ENCODE data around the gene SLC9A9.

Gene SLC9A9

GRCh38 chr3:143573610-143574303, 274.5 kb downstream of the SLC9A9 start:
- DNase-seq (ENCODE audit: extremely low spot score), result no peak
- TF ChIP-seq CTCF (IDR thresholded peaks at IDR 0.05; ENCODE audit: control extremely low read depth, extremely low read depth, low read depth, missing control alignments), result no peak
- CTCF ChIA-PET, result interaction anchor here (1.0 to 1.4 kb wide), 4 partner anchors 8 to 20 kb away, joined by 3 to 5 read pairs (median 3); no protein-coding TSS in a partner anchor
- POLR2A ChIA-PET, result no interaction called here

- POLR2A ChIA-PET, result no interaction called here
- CTCF ChIA-PET, result no interaction called here
- no peak for TF ChIP-seq CTCF (IDR thresholded peaks at IDR 0.05; ENCODE audit: control extremely low read depth, extremely low read depth, low read depth, missing control alignments)
- no peak for DNase-seq (ENCODE audit: extremely low spot score)
Measured at GRCh38 chr3:143571548-143571947, 276.7 kb downstream of the SLC9A9 start.

GRCh38 chr3:143567823-143568222, 280.4 kb downstream of the SLC9A9 start:
- ChIA-PET POLR2A (no interaction called here), CTCF (interaction anchor here (2.0 kb wide), 1 partner anchor 31 kb away, joined by 7 read pairs; no protein-coding TSS in a partner anchor)
- DNase-seq (ENCODE audit: extremely low spot score), result no peak
- no peak for TF ChIP-seq CTCF (IDR thresholded peaks at IDR 0.05; ENCODE audit: control extremely low read depth, extremely low read depth, low read depth, missing control alignments)

- DNase-seq (ENCODE audit: extremely low spot score), result no peak
- ChIA-PET CTCF (interaction anchor here (0.9 to 1.9 kb wide), 6 partner anchors 8 to 142 kb away, joined by 3 to 5 read pairs (median 3); no protein-coding TSS in a partner anchor), POLR2A (no interaction called here)
- TF ChIP-seq CTCF (IDR thresholded peaks at IDR 0.05; ENCODE audit: control extremely low read depth, extremely low read depth, low read depth, missing control alignments), result no peak
Measured at GRCh38 chr3:143565951-143566350, 282.3 kb downstream of the SLC9A9 start.

GRCh38 chr3:143563786-143564185, 284.5 kb downstream of the SLC9A9 start:
- DNase-seq (ENCODE audit: extremely low spot score), result no peak
- TF ChIP-seq CTCF (IDR thresholded peaks at IDR 0.05; ENCODE audit: control extremely low read depth, extremely low read depth, low read depth, missing control alignments), result no peak
- ChIA-PET POLR2A (no interaction called here), CTCF (no interaction called here)

- DNase-seq (ENCODE audit: extremely low spot score), result no peak
- POLR2A ChIA-PET, result no interaction called here
- no peak for TF ChIP-seq CTCF (IDR thresholded peaks at IDR 0.05; ENCODE audit: control extremely low read depth, extremely low read depth, low read depth, missing control alignments)
- CTCF ChIA-PET, result no interaction called here
Measured at GRCh38 chr3:143562789-143563188, 285.5 kb downstream of the SLC9A9 start.
